Ovary (tissue), 3 donors: Measurements from ENCODE around the gene GNPAT.

Experiments used
- CTCF ChIP-seq, 3 donors: fragments of 450-650 bp in 2 of 3; fragments of 200-600 bp in 1 of 3; IDR thresholded peaks; one replicate each; pipeline versions ENCODE4 v1.5.1 to v1.8.0; 2016 to 2022; ENCODE audit warnings: antibody characterized with exemption in 3 of 3, mild to moderate bottlenecking in 1 of 3
- EP300 ChIP-seq: sonication (generic); formaldehyde crosslinking; IDR thresholded peaks from one replicate; pipeline ENCODE4 v1.6.1; 2017; ENCODE audit warnings: antibody characterized with exemption
- POLR2A ChIP-seq: fragments of 450-650 bp; IDR thresholded peaks from one replicate; pipeline ENCODE4 v1.6.1; 2017; ENCODE audit warnings: antibody characterized with exemption, mild to moderate bottlenecking, moderate library complexity
- donor health status: DM: no; HTN: no; CAD: no.

- TF ChIP-seq CTCF (IDR thresholded peaks at IDR 0.05) (no peak), EP300 (no peak), POLR2A (no peak)
These were observed 33.3 kb downstream of the GNPAT start for GRCh38 chr1:231274119-231274825.
